Limb (tissue), 2 donors: ENCODE results near the gene SHROOM4.

Source experiments
- DNase-seq, 2 donors: peaks; one replicate each; pipeline ENCODE4 v3.0.0-alpha.2; 2016; ENCODE audit errors: extremely low spot score in 2 of 2

The SHROOM4 gene

DNA sequence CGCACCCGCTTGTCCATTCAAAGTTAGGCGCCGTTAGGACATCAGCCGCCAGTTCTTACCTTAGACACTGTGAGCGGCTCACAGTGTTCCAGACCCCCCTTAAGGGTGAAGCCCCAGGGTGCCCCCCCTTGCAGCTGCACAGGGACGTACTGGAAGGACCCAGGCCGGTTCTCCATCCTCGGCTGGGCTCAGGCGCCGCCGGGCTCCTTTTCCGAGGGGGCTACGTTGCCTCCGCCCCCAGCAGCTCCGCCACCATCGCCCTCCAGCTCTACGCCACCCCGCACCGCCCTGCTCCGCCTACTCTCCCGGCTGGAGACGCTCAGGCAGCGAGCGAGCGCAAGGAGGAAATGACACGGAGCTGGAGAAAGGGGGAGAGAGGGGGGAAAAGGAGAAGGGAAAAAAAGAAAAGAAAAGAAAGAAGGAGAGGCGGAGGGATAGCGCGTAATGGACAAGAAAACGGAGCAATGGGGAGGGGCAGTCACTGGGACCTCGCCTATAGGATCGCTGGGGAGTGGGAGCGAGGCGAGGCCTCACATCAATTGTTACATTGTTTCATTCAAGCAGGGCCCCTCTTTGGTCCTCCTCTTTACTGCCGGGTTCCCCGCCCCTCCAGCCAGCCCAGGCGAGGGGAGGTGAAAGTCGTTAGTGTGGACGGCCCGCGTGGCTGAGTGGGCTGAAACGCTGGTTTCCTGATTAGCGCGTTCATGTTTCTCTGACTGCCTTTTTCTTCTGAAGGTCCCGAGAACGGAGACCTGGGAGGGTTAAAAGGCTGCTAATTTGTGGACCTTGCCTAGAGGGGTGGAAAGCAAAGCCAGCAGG lies at the start of gene SHROOM4:
TSS of gene SHROOM4 (minus strand) at position 352 of the 819 bp plus-strand sequence. CDS start at position 176, 176 bp downstream.
- DNase-seq: peak; percentile 68 to 76

DNA sequence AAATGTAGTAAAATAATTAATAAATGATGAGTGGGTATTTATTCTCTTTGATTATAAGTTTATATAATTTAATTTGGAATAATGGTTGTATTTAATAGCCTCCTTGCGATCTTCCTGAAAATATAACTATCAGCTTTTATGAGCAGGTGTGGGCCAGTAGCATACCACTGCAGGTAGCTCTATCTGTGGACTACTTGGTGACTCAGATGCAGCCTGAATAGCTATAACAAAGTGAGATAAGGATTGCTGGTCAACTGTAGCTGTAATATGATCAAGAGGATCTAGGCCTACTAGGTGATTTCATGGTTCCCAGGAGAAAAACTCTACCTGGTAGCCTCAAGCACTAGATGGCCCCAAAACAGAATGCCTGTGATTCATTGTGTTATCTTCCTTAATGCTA lies 49.5 kb upstream of the SHROOM4 start:
- DNase-seq: no peak

DNA sequence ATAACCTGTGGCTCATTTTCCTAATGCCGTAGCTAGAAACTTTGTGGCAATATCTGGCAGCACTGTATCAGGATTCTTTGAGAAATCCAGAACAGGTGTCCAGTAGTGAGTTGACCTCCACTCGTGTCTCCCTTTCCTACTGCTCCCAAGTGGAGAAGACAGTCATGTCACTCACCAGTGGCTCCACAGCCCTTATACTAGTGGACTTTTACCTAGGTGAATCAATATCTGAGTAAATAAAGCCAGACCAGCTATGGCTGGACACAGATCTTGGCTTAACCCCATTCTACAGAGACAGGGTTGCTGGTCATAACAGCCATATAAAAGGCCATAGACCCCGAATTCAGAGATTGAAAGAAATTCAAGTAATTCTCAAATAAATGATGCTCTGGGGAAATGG lies 46.5 kb upstream of the SHROOM4 start:
- DNase-seq: no peak

DNA sequence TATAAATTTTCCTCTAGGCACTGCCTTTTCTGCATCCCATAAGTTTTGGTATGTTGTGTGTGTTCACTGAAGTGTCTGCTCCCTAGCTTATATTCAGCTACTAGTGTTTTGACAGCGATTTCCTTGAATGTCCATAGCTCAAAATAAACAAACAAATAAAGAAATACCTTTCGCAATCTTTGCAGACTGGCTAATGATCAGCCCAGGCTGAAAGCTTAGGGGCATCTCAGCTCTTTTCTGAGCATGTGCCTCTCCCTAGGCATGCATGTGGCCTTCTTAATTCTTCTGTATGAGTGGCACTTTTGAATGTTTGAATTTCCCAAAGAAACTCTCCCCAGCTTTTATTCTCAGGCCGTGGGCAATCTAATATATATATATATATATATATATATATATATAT lies 44.6 kb upstream of the SHROOM4 start:
- no peak for DNase-seq

GRCh38 chrX:50853399-50853798 lies 39.4 kb upstream of the SHROOM4 start:
- no peak for DNase-seq

DNA sequence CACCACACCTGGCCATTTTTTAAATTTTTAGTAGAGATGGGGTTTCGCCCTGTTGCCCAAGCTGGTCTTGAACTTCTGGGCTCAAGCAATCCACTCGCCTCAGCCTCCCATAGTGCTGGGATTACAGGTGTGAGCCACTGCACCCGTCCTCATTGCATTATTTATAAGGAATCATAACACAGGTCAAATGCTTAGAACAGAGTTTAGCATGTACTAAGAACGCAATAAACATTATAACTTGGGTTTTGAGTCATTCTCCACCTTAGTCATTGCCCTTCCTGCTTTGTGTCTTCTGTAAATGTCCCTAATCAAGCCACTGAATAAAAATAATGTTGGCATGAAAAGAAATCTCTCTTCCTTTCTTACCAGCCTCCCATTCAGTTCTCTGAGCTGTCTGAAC lies 38.5 kb upstream of the SHROOM4 start:
- no peak for DNase-seq

GRCh38 chrX:50842221-50842620 lies 28.2 kb upstream of the SHROOM4 start:
- DNase-seq: no peak

- no peak for DNase-seq
Observed at GRCh38 chrX:50839730-50840129, 25.7 kb upstream of the SHROOM4 start.

DNA sequence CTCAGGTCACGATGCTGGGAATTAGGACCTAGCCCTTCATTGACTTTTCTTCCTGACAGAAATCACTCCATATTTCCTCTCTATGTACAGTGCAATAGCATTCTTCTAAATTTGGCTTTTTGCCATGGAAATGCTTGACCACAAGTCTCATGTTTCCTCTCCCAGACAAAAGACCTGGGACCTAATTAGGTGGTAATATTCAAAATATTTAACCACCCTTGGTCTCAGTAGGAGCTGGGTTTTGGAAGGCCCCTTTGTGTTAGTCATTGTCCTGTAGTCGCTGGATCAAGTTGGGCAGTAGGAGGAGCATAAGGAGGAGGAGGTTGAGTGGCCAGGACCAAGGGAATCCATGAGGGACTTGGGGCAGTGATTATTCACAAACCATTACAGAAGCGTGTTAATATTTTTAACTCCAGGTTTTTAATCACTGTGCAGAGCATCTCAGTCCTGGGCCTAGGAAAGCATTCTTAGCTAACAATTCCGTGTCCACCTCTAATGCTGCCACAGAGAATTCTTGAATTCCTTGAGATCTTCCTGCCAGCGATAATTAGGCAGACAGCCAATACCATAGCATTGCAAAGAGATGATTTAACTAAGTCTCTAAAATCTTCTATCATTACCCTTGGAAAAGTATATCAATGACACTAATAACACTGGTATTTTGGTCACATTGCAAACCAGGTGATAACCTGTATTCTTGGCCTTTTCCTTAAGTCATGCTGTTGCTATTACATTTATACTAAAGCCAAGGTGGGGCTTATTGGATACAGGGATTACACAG lies 25.0 kb upstream of the SHROOM4 start:
- DNase-seq: no peak

- DNase-seq: no peak
Observed at GRCh38 chrX:50827996-50828395, 14.0 kb upstream of the SHROOM4 start.

DNA sequence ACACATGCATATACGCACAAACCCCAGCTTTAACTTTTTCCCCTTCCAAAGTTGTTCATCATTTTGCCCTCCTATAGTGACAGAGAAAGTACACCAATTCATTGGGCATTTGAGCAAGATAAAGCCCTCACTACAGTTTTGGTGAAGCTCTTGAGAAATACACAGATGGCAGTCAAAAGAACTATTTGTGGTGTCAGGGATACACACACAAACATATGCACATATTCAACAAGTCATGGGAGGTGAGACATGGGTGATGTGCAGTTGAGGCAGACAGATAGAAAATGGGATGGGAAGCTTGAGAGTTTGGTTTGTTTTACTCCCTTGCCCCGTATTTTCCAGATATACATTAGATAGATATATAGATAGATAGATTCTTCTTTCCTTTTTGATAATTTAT lies 11.8 kb upstream of the SHROOM4 start:
- DNase-seq: no peak

DNA sequence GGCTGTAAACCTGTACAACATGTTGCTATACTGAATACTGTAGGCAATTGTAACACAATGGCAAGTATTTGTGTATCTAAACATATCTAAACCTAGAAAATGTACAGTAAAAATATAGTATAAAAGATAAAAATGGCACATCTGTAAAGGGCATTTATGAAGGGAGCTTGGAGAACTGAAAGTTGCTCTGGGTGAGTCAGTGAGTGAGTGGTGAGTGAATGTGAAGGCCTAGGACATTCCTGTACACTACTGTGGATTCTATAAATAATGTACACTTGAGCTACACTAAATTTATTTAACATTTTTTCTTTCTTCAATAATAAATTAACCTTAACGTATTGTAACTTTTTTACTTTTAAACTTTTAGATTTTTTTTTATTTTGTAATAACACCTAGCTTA lies 5.0 kb upstream of the SHROOM4 start:
- DNase-seq: no peak

GRCh38 chrX:50815120-50815519 lies 1.1 kb upstream of the SHROOM4 start:
- DNase-seq: no peak

- DNase-seq: no peak
Observed at GRCh38 chrX:50814701-50815100, 707 bp upstream of the SHROOM4 start.

DNA sequence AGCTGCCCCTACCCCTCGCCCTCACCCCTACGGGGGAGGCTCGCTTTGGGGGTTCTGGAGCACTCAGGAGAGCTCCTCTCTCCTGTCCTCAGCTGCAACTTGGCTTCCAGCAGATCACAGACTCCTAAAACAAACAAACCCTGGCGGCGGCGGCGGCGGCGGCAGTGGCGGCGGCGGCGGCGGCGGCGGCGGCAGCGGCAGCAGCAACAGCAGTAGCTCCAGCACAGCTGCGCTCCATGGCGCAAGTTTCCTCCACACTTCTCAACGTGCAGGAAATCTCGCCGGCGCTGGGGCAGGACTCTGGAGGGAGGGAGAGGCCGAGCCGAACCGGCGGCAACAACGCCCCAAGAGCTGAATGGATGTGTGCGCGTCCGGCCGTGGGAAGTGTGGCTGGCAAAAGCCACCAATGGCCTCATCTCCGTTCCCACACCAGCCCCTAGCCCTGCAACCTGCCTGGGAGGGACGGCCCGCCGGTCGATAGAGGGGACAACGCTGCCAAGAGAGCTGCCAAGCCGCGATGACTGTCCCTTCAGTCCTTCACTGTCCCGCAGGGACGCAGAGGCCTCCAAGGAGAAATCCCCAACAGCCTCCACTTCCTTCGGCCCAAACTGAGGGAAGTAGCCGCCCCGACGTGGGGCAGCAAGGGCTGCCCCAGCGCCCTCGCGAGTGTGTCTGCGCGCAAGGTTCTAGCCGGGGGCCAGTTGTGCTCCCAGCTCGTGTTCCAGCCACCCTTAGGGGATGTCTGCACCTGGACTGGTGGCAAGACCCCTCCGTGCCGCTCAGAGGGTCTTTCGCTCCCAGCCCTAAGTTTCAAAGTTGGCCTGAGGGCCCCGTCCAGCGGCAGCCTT lies 775 bp downstream of the SHROOM4 start:
- peak in 1 of 2 donors; percentile 58 for DNase-seq

GRCh38 chrX:50805276-50805675 lies 8.7 kb downstream of the SHROOM4 start:
- no peak for DNase-seq

DNA sequence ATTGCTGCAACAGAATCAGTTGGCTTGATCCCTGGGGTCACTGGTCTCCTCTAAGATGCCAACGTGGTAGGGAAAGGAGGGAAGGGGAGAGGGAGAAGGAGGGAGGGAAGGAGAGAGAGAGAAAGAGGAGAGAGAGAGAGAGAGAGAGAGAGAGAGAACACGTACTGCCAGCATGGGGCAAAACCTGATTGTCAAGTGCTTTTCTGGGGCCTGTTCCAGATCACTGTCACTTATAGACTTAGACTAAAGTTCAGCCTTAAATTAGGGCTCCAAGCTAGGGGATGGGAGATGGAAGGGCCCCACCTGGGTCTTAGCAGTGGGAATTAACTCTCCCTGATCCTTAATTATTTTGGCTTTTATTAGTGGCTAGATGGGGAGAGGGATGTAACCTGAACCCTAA lies 12.9 kb downstream of the SHROOM4 start:
- DNase-seq: no peak

- DNase-seq: peak in 1 of 2 donors; percentile 23
Observed at GRCh38 chrX:50799531-50799961, 14.4 kb downstream of the SHROOM4 start.

DNA sequence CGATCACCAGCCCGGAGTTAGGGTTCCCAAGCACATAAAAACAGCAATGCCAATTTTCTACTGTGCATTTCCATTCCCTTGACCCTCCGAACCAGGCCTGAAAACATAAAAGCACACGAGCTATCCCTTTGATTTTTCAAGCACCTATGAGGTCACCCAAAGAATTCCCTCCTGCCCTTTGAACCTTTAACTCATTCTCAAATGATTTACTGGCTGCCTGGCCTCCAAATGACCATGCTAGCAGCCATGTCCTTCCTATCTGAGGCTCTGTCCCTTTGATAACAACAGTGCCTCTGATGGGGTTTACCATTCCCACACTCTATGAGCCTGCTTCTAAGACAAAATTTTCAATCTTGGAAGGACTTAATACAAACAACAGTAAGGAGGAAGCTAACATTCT lies 15.2 kb downstream of the SHROOM4 start:
- no peak for DNase-seq

GRCh38 chrX:50787099-50787498 lies 26.9 kb downstream of the SHROOM4 start:
- DNase-seq: no peak

GRCh38 chrX:50780144-50780543 lies 33.9 kb downstream of the SHROOM4 start:
- no peak for DNase-seq

- no peak for DNase-seq
Observed at GRCh38 chrX:50779694-50780093, 34.3 kb downstream of the SHROOM4 start.
